ENCODE results near the gene APOE. TPM values are rescaled to one million over a fixed set of nuclear protein-coding genes. Genes with fewer than 3 reads are reported as not detected.

Gene APOE
- total and polyA plus RNA-seq, 2 of the 13 experiments (the other 11 are each of a cell fraction or from before 2014, with no cell fraction given), result 1,328 to 1,470 TPM

DNA sequence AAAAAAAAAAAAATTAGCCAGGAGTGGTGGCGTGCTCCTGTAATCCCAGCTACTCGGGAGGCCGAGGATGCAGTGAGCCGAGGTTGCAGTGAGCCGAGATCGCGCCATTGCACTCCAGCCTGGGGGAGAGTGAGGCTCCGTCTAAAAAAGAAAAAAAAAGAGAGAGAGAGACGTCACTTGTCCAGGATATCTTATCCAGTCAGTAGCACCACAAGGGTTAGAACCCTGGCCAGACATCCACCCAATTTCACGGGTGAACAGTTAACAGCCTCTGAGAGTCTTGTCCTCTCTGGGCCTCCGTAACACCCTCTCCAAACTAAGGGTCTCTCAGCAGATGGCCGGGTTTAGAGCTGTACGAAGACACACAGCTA lies 48.7 kb downstream of the APOE start:
- ATAC-seq, result no peak
- ChIA-PET POLR2A (interaction anchor here (0.7 to 5.2 kb wide), 17 partner anchors 8 to 143 kb away, joined by 3 to 57 read pairs (median 6); partner anchors contain the start of genes APOC1, APOC2, APOE and CLASRP), CTCF (ENCODE audit: low intra/inter-chr PET ratio, low total read pairs) (no interaction called here)
- intact Hi-C loops (cut with micrococcal nuclease; ENCODE audit: unreplicated experiment), result loop anchor here (10.0 kb wide), 1 partner anchor 109 kb away; the partner anchor contains the start of gene NECTIN2
- Histone ChIP-seq H3K9ac (ENCODE audit: insufficient read depth, low read depth, low read length) (peak overlapping the region; percentile 97), H3K9me3 (ENCODE audit: low read length) (no peaks in the 10 kb centered on the region), H3K36me3 (replicated peaks in 1 of 2; ENCODE audit: control insufficient read depth in 1 of 2, insufficient read depth in 2 of 2, low read length in 2 of 2) (peaks cover 0 to 1% of the 10 kb centered on the region in 2 experiments; a peak in 3 of 5 replicates), H3K79me2 (ENCODE audit: insufficient read depth, low read length) (peaks cover 43% of the 10 kb centered on the region), H3K4me1 (ENCODE audit: insufficient read depth, low read length) (peaks cover 78% of the 10 kb centered on the region), H4K20me1 (ENCODE audit: insufficient read depth, low read length) (peaks cover 19% of the 10 kb centered on the region), H2AFZ (ENCODE audit: low read length) (no peak overlapping the region), H3K4me3 (replicated peaks in 1 of 3; ENCODE audit: insufficient read depth in 1 of 3, low read depth in 2 of 3, low read length in 3 of 3) (peak overlapping the region; percentile 93 to 100 (median 99)), H3K4me2 (ENCODE audit: low read depth, low read length) (peak overlapping the region; percentile 85), H3K27ac (ENCODE audit: extremely low read length, insufficient read depth, low read length) (peak overlapping the region; percentile 91), H3K27me3 (ENCODE audit: control insufficient read depth in 1 of 2, insufficient read depth in 2 of 2, low read length in 2 of 2) (no peaks in the 10 kb centered on the region; a peak in 1 of 5 replicates)
- BruUV-seq (replicated peaks), result no TSS peak
- TF ChIP-seq ZNF780A (CRISPR knock-in tag; IDR thresholded peaks at IDR 0.05), result 0 out of 2 replicates have a peak, but pooled peaks have one; percentile 49
- TF ChIP-seq ZNF569 (CRISPR knock-in tag; IDR thresholded peaks at IDR 0.05; ENCODE audit: borderline replicate concordance), result no peak
- TF ChIP-seq ZNF230 (CRISPR knock-in tag; IDR thresholded peaks at IDR 0.05), result 0 out of 2 replicates have a peak, but pooled peaks have one; percentile 0
- peak; percentile 39; the same call in 1 of the 2 replicates for TF ChIP-seq ZNF460 (CRISPR knock-in tag; IDR thresholded peaks at IDR 0.05; ENCODE audit: borderline replicate concordance)
- no peak for TF ChIP-seq TEAD3 (CRISPR knock-in tag; optimal IDR thresholded peaks at IDR 0.05; ENCODE audit: borderline replicate concordance)
- TF ChIP-seq RCOR2 (CRISPR knock-in tag; IDR thresholded peaks at IDR 0.05), result no peak
- TF ChIP-seq ETV6 (CRISPR knock-in tag; conservative IDR thresholded peaks at IDR 0.05), result no peak
- 0 out of 2 replicates have a peak, but pooled peaks have one; percentile 4 for TF ChIP-seq NR2C2 (CRISPR knock-in tag; IDR thresholded peaks at IDR 0.05; ENCODE audit: borderline replicate concordance)
- peak; percentile 43; the same call in 1 of the 2 replicates for TF ChIP-seq MEIS1 (CRISPR knock-in tag; IDR thresholded peaks at IDR 0.05; ENCODE audit: borderline replicate concordance)
- TF ChIP-seq PHF20 (CRISPR knock-in tag; IDR thresholded peaks at IDR 0.05), result no peak
- peak; percentile 73; the same call in 1 of the 2 replicates for TF ChIP-seq ZNF343 (CRISPR knock-in tag; IDR thresholded peaks at IDR 0.05)
- no peak for TF ChIP-seq CEBPB (IDR thresholded peaks at IDR 0.05; ENCODE audit: borderline replicate concordance, low read depth, low read length)
- TF ChIP-seq, protein P1, sequence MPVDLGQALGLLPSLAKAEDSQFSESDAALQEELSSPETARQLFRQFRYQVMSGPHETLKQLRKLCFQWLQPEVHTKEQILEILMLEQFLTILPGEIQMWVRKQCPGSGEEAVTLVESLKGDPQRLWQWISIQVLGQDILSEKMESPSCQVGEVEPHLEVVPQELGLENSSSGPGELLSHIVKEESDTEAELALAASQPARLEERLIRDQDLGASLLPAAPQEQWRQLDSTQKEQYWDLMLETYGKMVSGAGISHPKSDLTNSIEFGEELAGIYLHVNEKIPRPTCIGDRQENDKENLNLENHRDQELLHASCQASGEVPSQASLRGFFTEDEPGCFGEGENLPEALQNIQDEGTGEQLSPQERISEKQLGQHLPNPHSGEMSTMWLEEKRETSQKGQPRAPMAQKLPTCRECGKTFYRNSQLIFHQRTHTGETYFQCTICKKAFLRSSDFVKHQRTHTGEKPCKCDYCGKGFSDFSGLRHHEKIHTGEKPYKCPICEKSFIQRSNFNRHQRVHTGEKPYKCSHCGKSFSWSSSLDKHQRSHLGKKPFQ (CRISPR knock-in tag; IDR thresholded peaks at IDR 0.05; ENCODE audit: insufficient replicate concordance), result peak; percentile 11
- in situ Hi-C loops (cut with HindIII; ENCODE audit: extremely low pct_ligation_motif_present, low pct_unique_long_range_greater_than_20kb), result no loop called here
- 53% methylated on average over 10 of the region's 13 CpGs for WGBS (ENCODE audit: low lambda C conversion rate)
- no peak for FAIRE-seq
- no peak for DNase-seq (ENCODE audit: low spot score)

Data from HepG2 (cell line).